ENCODE results near the gene MED20. TPM values are rescaled to one million over a fixed set of nuclear protein-coding genes. Genes with fewer than 3 reads are reported as not detected.

The MED20 gene
- total RNA-seq, 2 donors from 2014 or later, result 27.4 to 38.4 TPM

DNA sequence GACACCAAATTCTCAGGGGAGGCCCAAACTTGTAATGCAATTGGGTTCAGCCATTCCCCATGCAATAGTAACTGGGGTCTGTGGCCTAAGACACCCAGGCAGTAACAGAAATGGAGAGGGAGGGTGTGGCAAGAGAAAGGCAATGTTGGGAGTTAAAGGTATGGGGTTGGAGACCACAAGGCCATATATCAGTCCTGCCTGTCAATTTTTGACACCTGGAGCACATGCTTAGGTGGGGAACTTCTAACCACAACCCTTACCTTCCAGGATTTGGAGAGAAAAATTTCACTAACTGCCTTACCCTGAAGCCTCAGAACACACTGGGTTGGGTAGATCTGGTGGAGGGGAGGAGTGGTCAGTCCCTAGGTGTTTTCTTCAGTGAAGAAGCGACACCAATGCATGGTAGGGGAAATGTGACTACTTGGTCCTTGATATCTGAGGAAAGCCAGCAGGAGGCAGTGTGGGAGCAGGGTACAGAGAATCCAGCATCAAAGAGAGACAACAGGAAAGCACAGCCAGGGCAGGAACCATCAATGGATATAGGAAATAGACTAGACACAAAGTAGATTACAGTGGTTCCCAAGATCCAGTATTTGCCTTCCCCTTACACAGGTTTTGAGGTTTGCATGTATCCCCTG is 18.9 kb downstream of the MED20 start:
- Histone ChIP-seq H3K27ac (ENCODE audit: low read depth, low read length) (no peak overlapping the region), H3K36me3 (ENCODE audit: control insufficient read depth, insufficient read depth, low read length) (peaks cover 30% of the 10 kb centered on the region), H3K4me1 (ENCODE audit: control insufficient read depth, insufficient read depth, low read length) (peaks cover 4% of the 10 kb centered on the region), H3K9ac (ENCODE audit: extremely low read depth, low read length, poor library complexity, severe bottlenecking) (no peak overlapping the region), H3K9me3 (ENCODE audit: control insufficient read depth, low read length) (no peaks in the 10 kb centered on the region), H3K4me3 (ENCODE audit: low read length) (no peak overlapping the region), H3K27me3 (ENCODE audit: control insufficient read depth, insufficient read depth, low read length, poor library complexity, severe bottlenecking) (no peaks in the 10 kb centered on the region)
- WGBS, 2 experiments (ENCODE audit: insufficient coverage in 1 of 2, insufficient read length in 1 of 2), result 89 to 92% methylated on average over 1 of the region's 1 CpG
- DNase-seq, result peak; percentile 79
- Mint-ChIP-seq H3K27ac (no peak overlapping the region), H3K27me3 (ENCODE audit: insufficient read depth) (no peaks in the 10 kb centered on the region), H3K36me3 (ENCODE audit: low read depth) (peaks cover 29% of the 10 kb centered on the region), H3K4me3 (no peak overlapping the region), H3K9me3 (no peaks in the 10 kb centered on the region), H3K4me1 (no peaks in the 10 kb centered on the region)
- peak; percentile 67 for TF ChIP-seq CTCF (conservative IDR thresholded peaks at IDR 0.05)

DNA sequence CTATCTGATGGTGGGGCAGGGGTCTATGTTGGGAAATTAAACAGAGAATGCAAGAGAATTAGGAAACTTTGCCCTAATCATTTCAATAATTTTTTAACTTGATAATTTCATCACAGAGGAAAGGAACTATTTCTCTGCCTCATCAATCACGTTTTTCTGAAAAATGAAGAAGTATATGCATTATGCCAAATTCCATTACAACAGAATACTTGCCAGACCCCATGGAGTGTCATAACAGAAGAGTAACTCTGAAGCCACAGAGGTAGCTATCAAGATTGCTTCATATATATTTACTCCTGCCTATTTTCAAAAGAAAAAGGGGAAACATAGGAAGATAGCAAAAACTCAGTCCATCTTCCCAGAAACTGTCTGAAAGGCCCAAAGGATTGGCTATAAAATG is 20.1 kb downstream of the MED20 start:
- Histone ChIP-seq H3K9me3 (ENCODE audit: control insufficient read depth, low read length) (no peaks in the 10 kb centered on the region), H3K4me3 (ENCODE audit: low read length) (no peak overlapping the region), H3K27me3 (ENCODE audit: control insufficient read depth, insufficient read depth, low read length, poor library complexity, severe bottlenecking) (no peaks in the 10 kb centered on the region), H3K36me3 (ENCODE audit: control insufficient read depth, insufficient read depth, low read length) (peaks cover 29% of the 10 kb centered on the region), H3K4me1 (ENCODE audit: control insufficient read depth, insufficient read depth, low read length) (no peaks in the 10 kb centered on the region), H3K9ac (ENCODE audit: extremely low read depth, low read length, poor library complexity, severe bottlenecking) (no peak overlapping the region), H3K27ac (ENCODE audit: low read depth, low read length) (no peak overlapping the region)
- H3K27me3 Mint-ChIP-seq (ENCODE audit: insufficient read depth), result no peaks in the 10 kb centered on the region
- 100% methylated on average over 1 of the region's 1 CpG; no CpG with 5 or more reads in 1 of the 2 experiments for WGBS, 2 experiments (ENCODE audit: insufficient coverage in 1 of 2, insufficient read length in 1 of 2)
- no peak overlapping the region for H3K4me3 Mint-ChIP-seq
- peaks cover 29% of the 10 kb centered on the region for H3K36me3 Mint-ChIP-seq (ENCODE audit: low read depth)
- no peak for DNase-seq
- peaks cover 5% of the 10 kb centered on the region for H3K4me1 Mint-ChIP-seq
- H3K27ac Mint-ChIP-seq, result no peak overlapping the region
- H3K9me3 Mint-ChIP-seq, result no peaks in the 10 kb centered on the region
- TF ChIP-seq CTCF (conservative IDR thresholded peaks at IDR 0.05), result no peak

DNA sequence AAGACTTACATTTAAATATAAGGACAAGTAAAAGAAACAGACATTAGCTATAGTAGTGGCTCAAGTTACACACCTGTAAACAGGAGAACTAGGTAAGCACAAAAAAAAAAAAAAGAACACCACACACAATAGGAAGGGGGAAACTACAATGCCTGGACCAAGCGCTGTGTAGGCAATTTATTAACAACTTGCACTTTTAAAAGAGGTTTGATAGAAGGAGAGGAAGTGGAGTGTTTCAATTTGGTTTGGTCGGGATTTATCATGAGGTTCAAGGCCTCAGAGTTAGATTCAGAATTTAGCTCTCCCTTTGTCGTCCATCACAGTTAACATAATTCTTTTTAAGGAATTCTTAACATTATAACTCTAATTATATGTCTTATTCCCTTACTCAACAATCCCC is 24.7 kb downstream of the MED20 start:
- Histone ChIP-seq H3K36me3 (ENCODE audit: control insufficient read depth, insufficient read depth, low read length) (peaks cover 10% of the 10 kb centered on the region), H3K9me3 (ENCODE audit: control insufficient read depth, low read length) (no peaks in the 10 kb centered on the region), H3K4me1 (ENCODE audit: control insufficient read depth, insufficient read depth, low read length) (no peaks in the 10 kb centered on the region), H3K27ac (ENCODE audit: low read depth, low read length) (no peak overlapping the region), H3K4me3 (ENCODE audit: low read length) (peak overlapping the region; percentile 87), H3K9ac (ENCODE audit: extremely low read depth, low read length, poor library complexity, severe bottlenecking) (peak overlapping the region; percentile 60), H3K27me3 (ENCODE audit: control insufficient read depth, insufficient read depth, low read length, poor library complexity, severe bottlenecking) (no peaks in the 10 kb centered on the region)
- Mint-ChIP-seq H3K36me3 (ENCODE audit: low read depth) (peaks cover 10% of the 10 kb centered on the region), H3K4me3 (no peak overlapping the region), H3K27ac (peak overlapping the region; percentile 94), H3K9me3 (no peaks in the 10 kb centered on the region), H3K4me1 (peaks cover 9% of the 10 kb centered on the region), H3K27me3 (ENCODE audit: insufficient read depth) (no peaks in the 10 kb centered on the region)
- 68 to 80% methylated on average over 1 to 3 of the region's 3 CpGs for WGBS, 2 experiments (ENCODE audit: insufficient coverage in 1 of 2, insufficient read length in 1 of 2)
- TF ChIP-seq CTCF (conservative IDR thresholded peaks at IDR 0.05), result no peak
- no peak for DNase-seq
